NCI-H1694 (cell line): ENCODE results near the gene AGBL4.

Source experiments
- DNase-seq: peaks from one replicate; lab custom pipeline; 2025; lab: John Stamatoyannopoulos, UW

AGBL4 gene

GRCh38 chr1:48725341-48726046, 1298.3 kb downstream of the AGBL4 start:
- DNase-seq: no peak

- DNase-seq: no peak
Observed at GRCh38 chr1:48720929-48721328, 1302.8 kb downstream of the AGBL4 start.

DNA sequence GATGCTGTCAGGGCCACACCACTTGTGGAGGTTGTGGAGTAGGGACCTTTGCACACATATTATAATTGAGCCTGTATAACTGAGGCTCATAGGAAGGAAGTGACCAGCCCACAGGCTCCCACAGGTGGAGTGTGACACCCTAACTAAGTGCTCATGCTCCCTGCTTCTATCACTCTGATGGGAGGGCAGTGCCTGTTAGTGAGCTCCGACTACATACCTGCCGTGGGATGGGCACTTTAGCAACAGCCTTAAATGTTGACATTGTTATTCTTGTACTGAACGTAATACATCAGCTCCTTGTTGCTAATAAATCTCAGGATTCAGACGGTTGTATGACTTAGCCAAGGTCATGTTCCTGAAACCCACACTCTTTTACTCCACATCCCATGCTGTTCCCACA, 1305.0 kb downstream of the AGBL4 start:
- DNase-seq: no peak

GRCh38 chr1:48718116-48718630, 1305.6 kb downstream of the AGBL4 start:
- no peak for DNase-seq

- no peak for DNase-seq
Observed at GRCh38 chr1:48717082-48717481, 1306.7 kb downstream of the AGBL4 start.

- no peak for DNase-seq
Observed at GRCh38 chr1:48715921-48716320, 1307.8 kb downstream of the AGBL4 start.

GRCh38 chr1:48710915-48711314, 1312.8 kb downstream of the AGBL4 start:
- no peak for DNase-seq

GRCh38 chr1:48710318-48710717, 1313.4 kb downstream of the AGBL4 start:
- DNase-seq: no peak

GRCh38 chr1:48704736-48705135, 1319.0 kb downstream of the AGBL4 start:
- DNase-seq: no peak

DNA sequence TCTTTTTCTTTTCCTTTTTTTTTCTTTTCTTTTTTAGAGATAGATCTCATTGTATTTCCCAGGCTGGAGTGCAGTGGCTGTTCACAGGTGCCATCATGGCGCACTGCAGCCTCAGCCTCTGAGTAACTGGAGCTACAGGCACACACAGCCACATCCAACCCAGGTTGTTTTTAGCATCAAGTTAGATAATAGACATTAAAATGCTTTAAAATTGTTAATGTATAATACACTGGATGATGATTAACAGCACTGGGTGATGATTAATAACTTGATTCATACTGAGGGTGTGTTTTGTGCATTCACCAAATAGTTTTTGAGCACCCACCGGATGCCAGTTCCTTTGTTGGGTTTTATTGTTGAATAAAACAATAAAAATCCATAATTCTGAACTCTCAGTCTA, 1322.3 kb downstream of the AGBL4 start:
- no peak for DNase-seq

- peak; percentile 82 for DNase-seq
Observed at GRCh38 chr1:48697066-48697707, 1326.6 kb downstream of the AGBL4 start.

GRCh38 chr1:48695161-48695560, 1328.6 kb downstream of the AGBL4 start:
- DNase-seq: peak; percentile 45

- DNase-seq: no peak
Observed at GRCh38 chr1:48693674-48694320, 1330.0 kb downstream of the AGBL4 start.

DNA sequence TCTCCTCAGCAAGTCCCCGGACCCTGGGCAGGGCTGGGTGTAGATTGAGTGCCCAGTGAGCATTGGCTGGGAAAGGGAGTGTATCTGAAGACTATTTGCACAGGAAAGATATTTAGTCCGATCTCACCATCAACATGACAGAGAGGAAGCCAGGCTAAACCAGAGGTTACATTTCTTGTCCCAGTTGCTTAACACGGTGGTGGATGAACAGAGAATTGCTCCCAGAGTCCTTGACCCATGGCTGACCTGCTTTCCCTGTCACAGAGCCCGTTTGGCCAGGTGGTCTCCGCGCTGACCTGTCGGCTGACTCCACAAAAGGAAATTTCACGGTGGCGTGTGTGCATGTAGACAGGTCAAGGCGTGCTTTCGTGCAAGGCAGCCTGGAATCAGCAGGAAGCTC, 1330.6 kb downstream of the AGBL4 start:
- no peak for DNase-seq

DNA sequence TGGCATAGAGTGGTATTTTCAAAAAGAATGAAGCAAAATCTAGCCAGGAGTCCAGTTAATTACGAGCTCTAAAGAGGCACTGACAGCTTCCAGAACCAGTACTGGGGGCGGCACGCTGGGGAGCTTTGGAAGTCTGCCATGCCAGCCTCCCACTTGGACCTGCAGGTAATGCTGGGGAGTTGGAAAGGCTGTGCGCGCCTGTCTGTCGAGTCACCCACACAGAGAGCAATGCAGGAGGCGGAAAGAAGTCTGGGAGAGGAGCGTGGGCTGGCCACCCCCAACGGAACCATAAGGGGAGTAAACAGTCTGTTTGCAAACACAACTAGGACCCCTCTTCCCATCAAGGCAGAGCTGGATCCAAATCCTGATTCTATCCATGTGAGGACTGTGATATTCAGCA, 1331.5 kb downstream of the AGBL4 start:
- no peak for DNase-seq

GRCh38 chr1:48691429-48692001, 1332.2 kb downstream of the AGBL4 start:
- DNase-seq: no peak

GRCh38 chr1:48688102-48688760, 1335.5 kb downstream of the AGBL4 start:
- DNase-seq: no peak

- no peak for DNase-seq
Observed at GRCh38 chr1:48687282-48688045, 1336.3 kb downstream of the AGBL4 start.

GRCh38 chr1:48686159-48686558, 1337.6 kb downstream of the AGBL4 start:
- DNase-seq: no peak

DNA sequence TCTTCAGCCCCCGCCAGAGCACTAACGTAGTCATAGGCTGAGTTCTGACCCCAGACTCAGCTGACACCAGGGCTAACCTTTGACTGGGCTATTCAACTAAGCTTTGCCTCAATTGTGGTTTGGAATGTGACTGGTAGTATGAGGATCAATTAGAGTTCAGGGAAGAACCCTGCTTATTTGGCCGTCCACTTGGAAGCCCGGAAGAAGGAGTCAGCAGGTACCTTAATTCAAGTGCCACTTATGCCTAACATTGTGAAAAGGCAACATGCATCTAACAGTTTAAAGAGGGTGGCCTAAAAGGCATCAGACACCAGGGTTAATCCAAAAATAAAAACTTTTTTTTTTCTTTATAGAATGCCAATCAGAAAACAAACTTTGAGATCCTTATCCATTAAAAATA, 1339.4 kb downstream of the AGBL4 start:
- DNase-seq: no peak

DNA sequence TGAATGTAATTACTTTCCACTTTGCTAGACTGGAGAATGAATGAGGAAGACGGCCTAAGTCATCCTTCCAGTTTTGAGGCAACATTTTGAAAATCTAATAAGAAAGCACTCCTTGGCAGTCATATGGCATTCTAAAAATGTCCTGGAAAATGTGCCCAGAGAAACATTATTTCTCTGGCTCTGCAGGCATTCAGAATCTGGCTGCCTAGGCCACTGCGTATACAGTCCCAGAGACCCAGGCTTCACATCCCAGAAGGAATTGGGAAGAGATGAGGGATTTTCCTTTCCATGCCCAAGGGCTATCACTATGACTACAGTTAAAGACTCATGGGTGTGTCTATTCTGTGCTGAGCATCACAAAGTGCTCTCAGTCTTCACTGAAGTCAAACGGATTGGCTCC, 1339.9 kb downstream of the AGBL4 start:
- no peak for DNase-seq
